WERI-Rb-1 (cell line): Measurements from ENCODE around the gene FHIT.
A peak's percentile ranks its signal among the peaks of the same experiment; 100 is the strongest.

ENCODE experiments used
- DNase-seq: peaks from one replicate; pipeline ENCODE4 v3.0.0-alpha.2; 2020
- H3K27ac ChIP-seq: fragments of 250-450 bp; sonication (Bioruptor Pico); 2 replicates; pipeline ENCODE4 v1.5.1; 2020; ENCODE audit warnings: mild to moderate bottlenecking, moderate library complexity
- H3K27me3 ChIP-seq: fragments of 250-450 bp; sonication (Bioruptor Pico); 2 replicates; pipeline ENCODE4 v1.5.1; 2021; ENCODE audit warnings: mild to moderate bottlenecking, low read depth, moderate library complexity; ENCODE audit not compliant: insufficient read depth, severe bottlenecking
- H3K36me3 ChIP-seq: fragments of 250-450 bp; sonication (Bioruptor Pico); 2 replicates; pipeline ENCODE4 v1.5.1; 2020; ENCODE audit warnings: mild to moderate bottlenecking, moderate library complexity
- H3K4me3 ChIP-seq: 2 replicates; pipeline ENCODE4 v1.5.1; 2011; ENCODE audit warnings: low read depth, mild to moderate bottlenecking, control low read depth, low read length
- H3K9me3 ChIP-seq: fragments of 250-450 bp; sonication (Bioruptor Pico); 2 replicates; pipeline ENCODE4 v1.5.1; 2021; ENCODE audit warnings: mild to moderate bottlenecking, moderate library complexity; ENCODE audit not compliant: severe bottlenecking
- CTCF ChIP-seq: IDR thresholded peaks from 2 replicates; pipeline ENCODE4 v1.5.1; 2011; ENCODE audit warnings: low read depth, mild to moderate bottlenecking, control low read depth, inconsistent platforms, low read length

The FHIT gene

GRCh38 chr3:60755094-60755493, 496.2 kb downstream of the FHIT start:
- no peak overlapping the region for H3K4me3 ChIP-seq
- H3K27ac ChIP-seq, result no peak overlapping the region
- DNase-seq, result peak; percentile 56
- no peaks in the 10 kb centered on the region for H3K27me3 ChIP-seq
- H3K36me3 ChIP-seq, result no peaks in the 10 kb centered on the region
- H3K9me3 ChIP-seq, result peaks cover 2% of the 10 kb centered on the region
- peak; percentile 88 for TF ChIP-seq CTCF

- no peak overlapping the region for H3K4me3 ChIP-seq
- H3K27me3 ChIP-seq, result no peaks in the 10 kb centered on the region
- TF ChIP-seq CTCF, result no peak
- H3K36me3 ChIP-seq, result no peaks in the 10 kb centered on the region
- no peak for DNase-seq
- no peak overlapping the region for H3K27ac ChIP-seq
- peaks cover 7% of the 10 kb centered on the region for H3K9me3 ChIP-seq
These were observed 496.6 kb downstream of the FHIT start for GRCh38 chr3:60754617-60755016.

GRCh38 chr3:60752809-60753208, 498.4 kb downstream of the FHIT start:
- Histone ChIP-seq H3K4me3 (no peak overlapping the region), H3K36me3 (no peaks in the 10 kb centered on the region), H3K27me3 (no peaks in the 10 kb centered on the region), H3K27ac (no peak overlapping the region), H3K9me3 (peaks cover 7% of the 10 kb centered on the region)
- no peak for TF ChIP-seq CTCF
- no peak for DNase-seq

- Histone ChIP-seq H3K36me3 (no peaks in the 10 kb centered on the region), H3K4me3 (no peak overlapping the region), H3K27me3 (no peaks in the 10 kb centered on the region), H3K9me3 (peaks cover 7% of the 10 kb centered on the region), H3K27ac (no peak overlapping the region)
- no peak for DNase-seq
- no peak for TF ChIP-seq CTCF
These were observed 504.4 kb downstream of the FHIT start for GRCh38 chr3:60746695-60747416.

GRCh38 chr3:60746043-60746638, 505.1 kb downstream of the FHIT start:
- H3K27me3 ChIP-seq, result no peaks in the 10 kb centered on the region
- no peak overlapping the region for H3K27ac ChIP-seq

More at GRCh38 chr3:60746043-60746638, 505.1 kb downstream of the FHIT start:
- TF ChIP-seq CTCF, result no peak
- peaks cover 7% of the 10 kb centered on the region for H3K9me3 ChIP-seq
- DNase-seq, result no peak
- no peak overlapping the region for H3K4me3 ChIP-seq
- H3K36me3 ChIP-seq, result no peaks in the 10 kb centered on the region
